ENCODE results near the gene GPNMB.

GPNMB gene

DNA sequence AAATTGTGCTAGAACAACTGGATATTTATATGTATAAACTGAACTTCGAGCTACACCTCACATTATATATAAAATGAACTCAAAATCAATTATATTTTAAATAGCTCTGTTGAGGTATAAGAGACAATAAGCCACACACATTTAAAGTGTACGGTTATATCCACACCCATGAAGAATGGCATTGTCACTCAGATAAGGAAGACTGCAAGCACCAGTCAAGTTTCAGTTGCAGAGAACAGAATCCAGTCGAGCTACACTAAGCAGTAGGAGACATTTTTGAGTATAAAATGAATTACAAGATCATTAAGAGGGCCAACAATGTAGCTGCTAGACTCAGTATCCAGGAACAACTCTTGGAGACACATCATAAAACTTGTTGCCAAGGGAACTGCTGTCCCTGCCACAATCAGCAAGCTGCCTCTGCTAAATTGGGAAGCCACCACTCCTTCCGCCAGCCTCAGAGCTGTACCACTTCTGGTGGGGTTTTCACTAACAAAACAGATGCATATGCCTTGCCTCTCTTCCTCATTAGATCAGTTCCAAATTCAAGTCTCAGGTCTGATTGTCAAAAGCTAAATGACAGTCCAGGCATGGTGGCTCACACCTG, 19.6 kb upstream of the GPNMB start:
- H3K36me3 ChIP-seq (ENCODE audit: low read depth): no peaks in the 10 kb centered on the region
- no peak for DNase-seq (ENCODE audit: low spot score)
- H3K27ac ChIP-seq (ENCODE audit: poor library complexity, severe bottlenecking): no peak overlapping the region
- H3K4me3 ChIP-seq (ENCODE audit: severe bottlenecking): no peak overlapping the region
- no peak for ATAC-seq (ENCODE audit: low read depth)
- H3K9me3 ChIP-seq (ENCODE audit: severe bottlenecking): no peaks in the 10 kb centered on the region
- TF ChIP-seq, protein P1, sequence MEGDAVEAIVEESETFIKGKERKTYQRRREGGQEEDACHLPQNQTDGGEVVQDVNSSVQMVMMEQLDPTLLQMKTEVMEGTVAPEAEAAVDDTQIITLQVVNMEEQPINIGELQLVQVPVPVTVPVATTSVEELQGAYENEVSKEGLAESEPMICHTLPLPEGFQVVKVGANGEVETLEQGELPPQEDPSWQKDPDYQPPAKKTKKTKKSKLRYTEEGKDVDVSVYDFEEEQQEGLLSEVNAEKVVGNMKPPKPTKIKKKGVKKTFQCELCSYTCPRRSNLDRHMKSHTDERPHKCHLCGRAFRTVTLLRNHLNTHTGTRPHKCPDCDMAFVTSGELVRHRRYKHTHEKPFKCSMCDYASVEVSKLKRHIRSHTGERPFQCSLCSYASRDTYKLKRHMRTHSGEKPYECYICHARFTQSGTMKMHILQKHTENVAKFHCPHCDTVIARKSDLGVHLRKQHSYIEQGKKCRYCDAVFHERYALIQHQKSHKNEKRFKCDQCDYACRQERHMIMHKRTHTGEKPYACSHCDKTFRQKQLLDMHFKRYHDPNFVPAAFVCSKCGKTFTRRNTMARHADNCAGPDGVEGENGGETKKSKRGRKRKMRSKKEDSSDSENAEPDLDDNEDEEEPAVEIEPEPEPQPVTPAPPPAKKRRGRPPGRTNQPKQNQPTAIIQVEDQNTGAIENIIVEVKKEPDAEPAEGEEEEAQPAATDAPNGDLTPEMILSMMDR (IDR thresholded peaks at IDR 0.05; ENCODE audit: poor library complexity, severe bottlenecking): no peak
- H3K27me3 ChIP-seq (ENCODE audit: insufficient read depth, poor library complexity, severe bottlenecking): no peaks in the 10 kb centered on the region
- no peaks in the 10 kb centered on the region for H3K4me1 ChIP-seq (ENCODE audit: insufficient read depth, poor library complexity, severe bottlenecking)

DNA sequence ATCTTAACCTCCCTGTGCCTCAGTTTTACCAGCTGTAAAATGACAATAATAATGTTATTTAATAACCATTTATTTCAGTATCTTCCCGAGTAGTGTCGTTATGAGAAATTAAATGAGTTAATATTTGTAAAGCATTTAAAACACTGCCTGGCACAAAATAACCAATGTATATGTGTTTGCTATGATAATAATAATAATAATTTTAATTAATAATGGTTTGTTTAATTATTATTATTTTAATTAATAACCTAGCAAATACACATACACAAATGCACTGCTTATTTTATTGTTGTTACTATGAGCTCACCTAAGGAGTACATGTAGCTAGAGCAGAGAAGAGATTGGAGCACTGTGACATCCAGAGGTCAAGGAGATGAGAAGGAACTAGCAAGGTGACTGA, 18.2 kb upstream of the GPNMB start:
- Histone ChIP-seq H3K36me3 (ENCODE audit: low read depth) (no peaks in the 10 kb centered on the region), H3K4me3 (ENCODE audit: severe bottlenecking) (no peak overlapping the region), H3K27ac (ENCODE audit: poor library complexity, severe bottlenecking) (no peak overlapping the region), H3K27me3 (ENCODE audit: insufficient read depth, poor library complexity, severe bottlenecking) (no peaks in the 10 kb centered on the region), H3K4me1 (ENCODE audit: insufficient read depth, poor library complexity, severe bottlenecking) (no peaks in the 10 kb centered on the region), H3K9me3 (ENCODE audit: severe bottlenecking) (no peaks in the 10 kb centered on the region)
- DNase-seq (ENCODE audit: low spot score): no peak
- no peak for ATAC-seq (ENCODE audit: low read depth)
- TF ChIP-seq, protein P1 (IDR thresholded peaks at IDR 0.05; ENCODE audit: poor library complexity, severe bottlenecking): no peak

DNA sequence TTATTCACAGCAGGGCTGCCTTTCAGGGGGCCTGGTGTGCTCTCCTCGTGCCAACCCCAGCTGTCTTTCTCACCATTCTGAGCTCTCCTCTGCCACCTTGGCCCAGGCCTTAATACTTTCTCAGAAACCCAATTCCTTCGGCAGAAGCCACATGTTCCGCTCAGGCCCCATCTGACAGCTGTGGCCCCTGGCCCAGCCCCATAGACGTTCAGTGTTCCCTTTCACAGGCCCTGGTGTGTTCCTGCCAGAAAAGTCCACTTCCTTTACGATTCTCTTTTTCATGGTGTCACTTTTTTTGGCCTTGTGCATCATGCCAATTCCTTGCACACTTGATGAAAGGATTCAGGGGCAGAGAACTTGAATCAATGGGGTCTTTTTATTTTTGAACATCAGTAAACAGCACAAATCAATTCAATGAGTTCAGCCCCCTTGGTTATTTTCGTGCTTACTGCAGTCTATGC, 15.9 kb upstream of the GPNMB start:
- TF ChIP-seq, protein P1 (IDR thresholded peaks at IDR 0.05; ENCODE audit: poor library complexity, severe bottlenecking): no peak
- DNase-seq (ENCODE audit: low spot score): no peak
- no peaks in the 10 kb centered on the region for H3K27me3 ChIP-seq (ENCODE audit: insufficient read depth, poor library complexity, severe bottlenecking)
- no peak overlapping the region for H3K27ac ChIP-seq (ENCODE audit: poor library complexity, severe bottlenecking)
- H3K36me3 ChIP-seq (ENCODE audit: low read depth): no peaks in the 10 kb centered on the region
- no peak overlapping the region for H3K4me3 ChIP-seq (ENCODE audit: severe bottlenecking)
- H3K9me3 ChIP-seq (ENCODE audit: severe bottlenecking): no peaks in the 10 kb centered on the region
- peaks cover 6% of the 10 kb centered on the region for H3K4me1 ChIP-seq (ENCODE audit: insufficient read depth, poor library complexity, severe bottlenecking)
- ATAC-seq (ENCODE audit: low read depth): no peak

DNA sequence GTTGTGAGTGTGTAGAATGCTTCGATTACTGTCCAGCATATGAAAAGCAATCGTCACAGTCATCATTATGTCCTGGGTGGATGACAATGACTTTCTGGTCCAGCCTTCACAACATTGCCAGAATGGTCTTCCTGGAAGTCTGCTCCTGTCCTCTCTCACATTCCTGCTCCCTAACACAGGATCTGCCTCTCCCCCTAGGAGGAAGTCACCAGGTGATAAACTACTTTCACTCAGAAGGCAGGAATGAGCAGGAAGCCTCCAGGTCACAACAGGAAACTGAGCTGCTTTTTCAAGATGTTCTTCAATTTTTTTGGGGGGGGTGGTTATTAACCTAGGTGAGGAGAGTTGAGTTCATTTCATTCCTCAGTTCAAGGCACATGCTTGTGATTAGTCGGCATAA, 13.6 kb upstream of the GPNMB start:
- ATAC-seq (ENCODE audit: low read depth): no peak

More for the DNA sequence above, 13.6 kb upstream of the GPNMB start:
- H3K9me3 ChIP-seq (ENCODE audit: severe bottlenecking): no peaks in the 10 kb centered on the region
- no peaks in the 10 kb centered on the region for H3K27me3 ChIP-seq (ENCODE audit: insufficient read depth, poor library complexity, severe bottlenecking)
- H3K4me1 ChIP-seq (ENCODE audit: insufficient read depth, poor library complexity, severe bottlenecking): peaks cover 10% of the 10 kb centered on the region
- no peak overlapping the region for H3K4me3 ChIP-seq (ENCODE audit: severe bottlenecking)
- H3K36me3 ChIP-seq (ENCODE audit: low read depth): no peaks in the 10 kb centered on the region
- no peak overlapping the region for H3K27ac ChIP-seq (ENCODE audit: poor library complexity, severe bottlenecking)
- TF ChIP-seq, protein P1 (IDR thresholded peaks at IDR 0.05; ENCODE audit: poor library complexity, severe bottlenecking): no peak
- no peak for DNase-seq (ENCODE audit: low spot score)

All from RWPE2 (cell line).